Dendritic cell treated with granulocyte-macrophage colony-stimulating factor and Interleukin-4, amounts not matched to agents 40 ng/mL and 50 ng/mL, for 4 days (primary cell): ENCODE measurements around the gene AGBL1.

Experiments
- H3K27ac Mint-ChIP-seq: one replicate; pipeline ENCODE4 v1.8.0; 2022; ENCODE audit warnings: mild to moderate bottlenecking, mixed read lengths
- H3K27me3 Mint-ChIP-seq: one replicate; pipeline ENCODE4 v1.8.0; 2022; ENCODE audit warnings: mild to moderate bottlenecking, mixed read lengths
- H3K36me3 Mint-ChIP-seq: one replicate; pipeline ENCODE4 v1.8.0; 2022; ENCODE audit warnings: low read depth, mixed read lengths
- H3K4me1 Mint-ChIP-seq: one replicate; pipeline ENCODE4 v1.8.0; 2022; ENCODE audit warnings: low read depth, mixed read lengths
- H3K4me3 Mint-ChIP-seq: one replicate; pipeline ENCODE4 v1.8.0; 2022; ENCODE audit warnings: mild to moderate bottlenecking, moderate library complexity, mixed read lengths
- H3K9me3 Mint-ChIP-seq: one replicate; pipeline ENCODE4 v1.8.0; 2022; ENCODE audit warnings: mixed read lengths
- intact Hi-C: fragments of 100-400 bp; cut with micrococcal nuclease; formaldehyde crosslinking; loops from one replicate; pipeline ENCODE4 v1.15.0; 2022

AGBL1 gene

DNA sequence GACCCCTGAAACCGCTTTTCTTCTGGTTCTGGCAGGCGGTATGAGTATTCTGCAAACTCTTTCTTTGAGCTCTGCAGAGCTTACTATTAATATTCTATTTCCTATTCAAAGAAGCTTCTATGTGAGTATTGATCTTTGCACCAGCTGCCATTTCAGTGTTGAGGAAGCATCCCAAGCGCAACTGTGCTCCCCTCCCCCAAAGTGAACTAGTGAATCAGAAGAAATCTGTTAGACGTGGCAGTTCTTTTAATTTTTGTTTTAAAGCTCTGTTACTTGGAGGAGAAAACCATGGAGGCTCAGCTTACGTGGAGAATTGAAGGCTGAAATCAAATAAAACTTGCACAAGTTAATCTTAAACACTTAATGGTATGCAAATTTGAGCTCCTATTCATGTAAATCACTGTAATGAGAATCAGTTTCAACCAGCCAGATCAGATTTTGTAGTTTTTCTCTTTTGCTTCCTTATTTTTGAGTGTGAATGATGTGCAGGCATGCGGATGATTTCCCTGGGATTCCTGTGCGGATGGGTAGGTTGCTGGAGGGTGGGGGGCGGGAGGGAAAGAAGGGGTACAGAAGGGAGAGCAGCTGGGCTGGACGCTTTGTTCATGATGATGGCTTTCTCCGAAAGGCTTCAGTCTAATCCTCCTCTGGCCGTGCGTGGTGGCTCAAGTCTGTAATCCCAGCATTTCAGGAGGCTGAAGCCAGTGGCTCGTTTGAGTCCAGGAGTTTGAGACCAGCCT is 16.1 kb upstream of the AGBL1 start:
- Mint-ChIP-seq H3K36me3 (no peaks in the 10 kb centered on the region), H3K4me3 (no peak overlapping the region), H3K4me1 (no peaks in the 10 kb centered on the region), H3K27me3 (no peaks in the 10 kb centered on the region), H3K9me3 (no peaks in the 10 kb centered on the region), H3K27ac (no peak overlapping the region)
- intact Hi-C loops, result no loop called here

DNA sequence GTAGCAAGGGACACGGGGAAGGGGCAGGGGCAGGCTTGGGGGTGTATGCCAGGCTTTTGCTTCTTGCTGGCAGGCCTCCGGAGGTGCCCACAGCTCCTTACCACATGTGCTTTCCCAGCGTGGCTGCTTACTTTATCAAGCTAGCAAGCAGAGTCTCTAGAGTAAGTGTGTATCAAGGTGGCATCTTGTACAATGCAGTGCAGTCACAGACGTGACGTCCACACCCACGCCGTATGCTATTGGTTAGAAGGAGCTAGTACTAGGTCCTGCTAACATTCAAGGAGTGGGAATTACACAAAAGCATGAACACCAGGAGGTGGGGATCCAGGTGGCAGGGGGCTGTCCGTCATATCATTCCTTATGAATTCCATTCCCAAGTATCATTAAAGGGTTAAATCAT is 15.3 kb upstream of the AGBL1 start:
- Mint-ChIP-seq H3K4me3 (no peak overlapping the region), H3K36me3 (no peaks in the 10 kb centered on the region), H3K4me1 (no peaks in the 10 kb centered on the region), H3K9me3 (no peaks in the 10 kb centered on the region), H3K27ac (no peak overlapping the region), H3K27me3 (no peaks in the 10 kb centered on the region)
- intact Hi-C loops, result no loop called here

DNA sequence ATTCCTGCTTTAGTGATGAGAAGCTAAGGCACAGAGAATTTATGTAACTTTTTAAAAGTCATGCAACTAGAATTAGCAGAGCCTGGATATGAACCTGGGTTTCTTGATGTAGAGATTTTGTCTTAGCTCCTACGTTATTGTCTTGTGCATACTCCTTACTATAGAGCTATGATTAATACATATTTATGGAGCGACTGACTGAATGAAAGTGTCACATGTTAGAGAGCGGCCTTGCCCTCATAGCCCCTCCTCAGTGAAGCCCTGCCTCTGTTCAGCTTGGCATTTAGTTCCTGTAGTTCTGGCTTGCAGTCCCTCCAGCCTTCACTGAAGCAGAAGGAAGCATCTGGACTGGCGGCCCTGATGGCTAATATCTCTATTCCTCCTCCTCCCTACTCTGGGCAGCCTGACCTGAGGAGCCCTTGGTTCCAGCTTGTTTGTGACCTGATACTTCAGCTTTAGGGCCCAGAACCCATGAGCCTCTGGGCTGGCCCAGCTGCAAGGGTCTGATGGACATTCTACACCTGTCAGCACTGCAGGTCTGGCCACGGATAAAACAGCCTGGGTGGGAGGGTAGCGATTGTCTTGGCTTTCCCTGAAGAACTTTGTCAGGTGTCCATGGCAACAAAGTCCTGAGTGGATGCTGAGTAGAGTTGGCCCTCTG is 13.4 kb upstream of the AGBL1 start:
- no peaks in the 10 kb centered on the region for H3K36me3 Mint-ChIP-seq
- H3K4me3 Mint-ChIP-seq, result no peak overlapping the region

DNA sequence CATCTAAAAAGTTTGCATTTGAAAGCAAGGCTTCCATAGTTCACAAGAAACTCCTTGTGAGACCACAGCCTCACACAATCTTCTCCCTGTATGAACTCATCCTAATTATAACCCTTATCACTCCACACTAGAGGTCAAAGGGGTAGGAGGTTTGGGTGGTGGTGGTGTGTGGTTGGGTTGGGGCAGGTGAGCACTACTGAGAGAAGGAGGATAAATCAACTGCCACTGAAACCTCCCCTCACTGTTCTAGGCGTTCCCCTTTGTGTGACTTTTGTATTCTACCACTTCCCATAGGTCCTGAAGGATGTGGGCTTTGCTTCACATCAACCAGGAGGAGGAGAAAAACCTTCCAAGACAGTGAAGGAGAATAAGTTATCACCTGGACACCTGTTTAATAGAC is 6.4 kb upstream of the AGBL1 start:
- Mint-ChIP-seq H3K27me3 (no peaks in the 10 kb centered on the region), H3K36me3 (no peaks in the 10 kb centered on the region), H3K4me3 (no peak overlapping the region), H3K4me1 (no peaks in the 10 kb centered on the region), H3K27ac (no peak overlapping the region), H3K9me3 (no peaks in the 10 kb centered on the region)
- intact Hi-C loops, result no loop called here

More for the DNA sequence above, 13.4 kb upstream of the AGBL1 start:
- Mint-ChIP-seq H3K9me3 (no peaks in the 10 kb centered on the region), H3K4me1 (no peaks in the 10 kb centered on the region), H3K27ac (no peak overlapping the region), H3K27me3 (no peaks in the 10 kb centered on the region)
- intact Hi-C loops, result no loop called here

GRCh38 chr15:86076468-86076867 is 3.2 kb upstream of the AGBL1 start:
- H3K27ac Mint-ChIP-seq, result no peak overlapping the region
- H3K9me3 Mint-ChIP-seq, result no peaks in the 10 kb centered on the region
- no peak overlapping the region for H3K4me3 Mint-ChIP-seq
- no peaks in the 10 kb centered on the region for H3K36me3 Mint-ChIP-seq
- H3K4me1 Mint-ChIP-seq, result no peaks in the 10 kb centered on the region
- intact Hi-C loops, result no loop called here
- H3K27me3 Mint-ChIP-seq, result no peaks in the 10 kb centered on the region

DNA sequence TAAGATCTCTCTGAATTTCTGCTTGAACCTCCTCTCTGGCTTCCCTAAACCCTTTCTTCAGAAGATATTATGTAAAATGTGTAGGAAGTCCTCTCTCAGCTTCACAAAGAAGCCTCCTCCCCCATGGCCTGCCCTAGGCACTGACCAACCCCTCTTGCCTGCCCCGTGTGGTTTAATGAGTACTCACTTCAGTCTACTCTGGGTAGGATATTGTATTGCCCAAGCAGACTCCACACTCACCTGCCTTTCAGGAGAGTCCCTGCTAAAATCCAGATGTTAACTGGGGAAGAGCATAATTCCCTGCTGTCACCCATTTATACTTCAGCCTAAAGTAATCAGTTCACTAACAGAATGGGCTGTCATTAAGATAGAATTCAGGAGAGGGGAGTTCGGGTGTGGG is 2.6 kb upstream of the AGBL1 start:
- Mint-ChIP-seq H3K9me3 (no peaks in the 10 kb centered on the region), H3K27me3 (no peaks in the 10 kb centered on the region), H3K4me1 (no peaks in the 10 kb centered on the region), H3K36me3 (no peaks in the 10 kb centered on the region), H3K27ac (no peak overlapping the region), H3K4me3 (no peak overlapping the region)
- intact Hi-C loops, result no loop called here

GRCh38 chr15:86080302-86080701 is 631 bp downstream of the AGBL1 start:
- peaks cover 1% of the 10 kb centered on the region for H3K27me3 Mint-ChIP-seq
- no peaks in the 10 kb centered on the region for H3K9me3 Mint-ChIP-seq
- no peaks in the 10 kb centered on the region for H3K4me1 Mint-ChIP-seq
- H3K36me3 Mint-ChIP-seq, result no peaks in the 10 kb centered on the region
- intact Hi-C loops, result no loop called here
- H3K4me3 Mint-ChIP-seq, result no peak overlapping the region
- no peak overlapping the region for H3K27ac Mint-ChIP-seq

- intact Hi-C loops, result no loop called here
- Mint-ChIP-seq H3K36me3 (no peaks in the 10 kb centered on the region), H3K27ac (no peak overlapping the region), H3K9me3 (no peaks in the 10 kb centered on the region), H3K4me1 (no peaks in the 10 kb centered on the region), H3K4me3 (no peak overlapping the region), H3K27me3 (peaks cover 1% of the 10 kb centered on the region)
Measured at GRCh38 chr15:86082619-86083380, 3.1 kb downstream of the AGBL1 start.

- H3K36me3 Mint-ChIP-seq, result no peaks in the 10 kb centered on the region
- H3K27me3 Mint-ChIP-seq, result peaks cover 3% of the 10 kb centered on the region
- no peaks in the 10 kb centered on the region for H3K9me3 Mint-ChIP-seq
- H3K4me3 Mint-ChIP-seq, result no peak overlapping the region
- H3K4me1 Mint-ChIP-seq, result no peaks in the 10 kb centered on the region
- no peak overlapping the region for H3K27ac Mint-ChIP-seq
- intact Hi-C loops, result no loop called here
Measured at GRCh38 chr15:86087808-86088207, 8.1 kb downstream of the AGBL1 start.

DNA sequence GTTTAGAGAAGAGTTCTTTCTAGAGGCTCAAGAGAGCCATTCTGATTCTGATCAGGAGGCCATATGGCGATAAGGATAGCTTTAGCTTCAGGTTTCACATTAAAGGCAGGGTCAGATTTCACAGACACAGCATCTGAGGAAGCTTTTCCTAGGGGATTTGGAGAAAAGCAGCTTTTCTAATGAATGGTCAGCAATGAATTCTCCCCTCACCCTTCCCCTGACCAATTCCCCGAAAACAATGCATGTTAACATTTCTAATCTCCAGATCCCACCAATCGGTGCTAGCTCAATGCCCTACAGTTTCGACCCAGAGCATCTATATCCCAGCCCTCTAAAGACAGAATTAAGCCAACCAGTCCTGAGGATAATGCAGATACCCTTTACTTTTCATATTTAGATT is 9.8 kb downstream of the AGBL1 start:
- no peak overlapping the region for H3K4me3 Mint-ChIP-seq
- peaks cover 3% of the 10 kb centered on the region for H3K27me3 Mint-ChIP-seq
- no peaks in the 10 kb centered on the region for H3K4me1 Mint-ChIP-seq
- H3K9me3 Mint-ChIP-seq, result no peaks in the 10 kb centered on the region
- no peaks in the 10 kb centered on the region for H3K36me3 Mint-ChIP-seq
- intact Hi-C loops, result no loop called here
- no peak overlapping the region for H3K27ac Mint-ChIP-seq

DNA sequence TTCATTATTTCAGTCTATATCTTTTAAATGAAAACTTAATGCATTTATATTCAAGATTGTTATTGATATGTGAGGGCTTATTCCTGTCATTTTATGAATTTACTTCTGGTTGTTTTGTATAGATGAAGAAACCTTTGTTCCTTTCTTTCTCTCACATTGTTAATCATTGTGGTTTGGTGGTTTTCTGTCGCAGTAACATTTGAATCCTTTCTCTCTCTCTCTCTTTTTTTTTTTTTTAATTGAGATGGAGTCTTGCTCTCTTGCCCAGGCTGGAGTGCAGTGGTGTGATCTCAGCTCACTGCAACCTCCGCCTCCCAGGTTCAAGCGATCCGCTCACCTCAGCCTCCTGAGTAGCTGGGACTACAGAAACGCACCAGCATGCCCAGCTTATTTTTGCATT is 22.1 kb downstream of the AGBL1 start:
- Mint-ChIP-seq H3K27me3 (no peaks in the 10 kb centered on the region), H3K27ac (no peak overlapping the region), H3K4me3 (no peak overlapping the region), H3K4me1 (no peaks in the 10 kb centered on the region), H3K9me3 (peaks cover 27% of the 10 kb centered on the region), H3K36me3 (no peaks in the 10 kb centered on the region)
- intact Hi-C loops, result no loop called here

DNA sequence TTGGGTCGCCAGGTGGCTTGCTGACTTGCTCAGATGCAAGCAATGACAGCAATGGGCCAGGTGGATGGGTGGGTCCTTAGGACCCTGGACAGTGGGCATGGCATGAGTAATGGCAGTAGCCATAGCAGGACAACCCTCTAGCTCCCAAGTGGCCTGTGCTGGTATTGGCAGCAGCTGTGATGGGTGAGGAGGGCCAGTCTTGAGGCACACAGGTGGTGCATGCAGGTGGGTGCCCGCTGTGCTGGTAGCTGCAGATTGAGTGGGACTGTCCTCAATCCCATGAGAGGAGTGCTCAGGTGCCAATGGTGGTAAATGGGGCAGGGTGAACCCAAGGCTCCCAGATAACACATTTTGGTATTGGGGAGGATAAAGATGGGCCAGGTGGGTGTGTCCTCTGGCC is 24.2 kb downstream of the AGBL1 start:
- Mint-ChIP-seq H3K27ac (no peak overlapping the region), H3K36me3 (no peaks in the 10 kb centered on the region), H3K9me3 (peaks cover 27% of the 10 kb centered on the region), H3K4me1 (no peaks in the 10 kb centered on the region), H3K27me3 (no peaks in the 10 kb centered on the region), H3K4me3 (no peak overlapping the region)
- intact Hi-C loops, result no loop called here

DNA sequence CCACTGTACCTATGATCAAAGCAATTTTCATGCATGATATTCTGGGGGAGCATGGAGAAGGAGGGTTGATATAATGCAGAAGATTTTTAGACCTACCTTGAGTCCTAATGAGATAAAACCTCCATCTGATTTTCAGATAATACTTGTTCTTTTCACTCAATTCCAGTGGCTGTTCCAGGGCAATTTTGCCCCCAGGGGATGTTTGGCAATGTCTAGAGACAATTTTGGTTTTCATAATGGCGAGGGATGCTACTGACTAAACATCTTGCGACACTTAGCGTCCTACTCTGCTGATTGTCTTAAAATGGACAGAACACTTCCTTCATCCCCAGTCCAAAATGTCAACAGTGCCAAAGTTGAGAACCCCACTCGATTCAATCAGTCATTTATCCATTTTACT is 26.6 kb downstream of the AGBL1 start:
- no peaks in the 10 kb centered on the region for H3K27me3 Mint-ChIP-seq

DNA sequence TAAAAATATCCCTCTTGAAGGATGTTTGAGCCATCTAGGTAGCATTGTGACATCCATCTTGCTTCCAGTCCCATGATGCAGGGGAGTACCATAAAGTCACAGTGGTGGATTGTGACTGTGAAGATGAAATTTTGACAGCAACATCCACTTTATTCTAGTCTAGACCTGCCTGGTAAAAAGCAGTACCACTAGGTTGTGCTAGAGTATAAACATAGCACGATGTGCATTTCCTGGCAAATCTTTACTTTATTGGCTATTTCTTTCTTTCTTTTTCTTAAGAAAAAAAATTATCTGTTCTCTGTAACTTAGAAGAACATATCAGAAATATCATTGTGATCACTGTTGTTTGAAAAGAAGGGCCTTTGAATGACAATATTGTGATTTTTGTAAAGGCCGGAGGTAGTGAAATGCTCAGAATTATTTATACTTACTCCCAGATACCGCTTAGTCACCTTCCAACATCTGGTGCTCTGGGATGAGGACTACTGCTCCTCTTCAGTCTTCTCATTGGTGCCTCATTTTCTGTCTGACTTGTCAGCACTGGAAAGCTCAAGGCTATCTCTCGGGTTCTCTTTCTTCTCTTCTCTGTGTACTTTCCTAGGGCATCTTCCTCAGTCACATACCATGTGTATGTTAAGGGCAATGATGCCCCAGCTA is 35.6 kb downstream of the AGBL1 start:
- intact Hi-C loops, result no loop called here
- H3K27me3 Mint-ChIP-seq, result no peaks in the 10 kb centered on the region
- H3K36me3 Mint-ChIP-seq, result no peaks in the 10 kb centered on the region
- no peak overlapping the region for H3K4me3 Mint-ChIP-seq
- no peak overlapping the region for H3K27ac Mint-ChIP-seq
- H3K9me3 Mint-ChIP-seq, result no peaks in the 10 kb centered on the region
- H3K4me1 Mint-ChIP-seq, result no peaks in the 10 kb centered on the region

More for the DNA sequence above, 26.6 kb downstream of the AGBL1 start:
- Mint-ChIP-seq H3K4me3 (no peak overlapping the region), H3K4me1 (no peaks in the 10 kb centered on the region), H3K36me3 (no peaks in the 10 kb centered on the region), H3K27ac (no peak overlapping the region), H3K9me3 (peaks cover 27% of the 10 kb centered on the region)
- intact Hi-C loops, result no loop called here
